ENCODE results near the gene AP2M1.

DNA sequence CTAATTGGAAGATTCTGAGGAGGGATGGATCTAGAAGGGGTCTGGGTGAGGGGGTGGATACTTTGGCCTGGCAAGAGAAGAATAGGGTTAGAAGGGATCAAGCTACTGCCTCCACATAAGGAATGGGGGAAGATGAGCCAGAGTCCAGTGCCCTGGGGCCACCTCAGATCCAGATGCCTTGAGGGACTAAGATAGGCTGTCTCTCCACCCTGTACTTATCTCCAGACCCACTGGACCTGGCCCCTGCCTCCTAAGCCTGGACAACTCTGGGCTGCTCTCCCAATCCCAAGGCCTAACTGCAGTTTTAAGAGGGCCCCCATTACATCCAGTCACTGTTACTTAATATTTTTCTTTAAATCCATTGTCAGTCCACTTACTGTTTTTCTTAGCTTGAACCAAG lies 17.4 kb upstream of the AP2M1 start:
- TF ChIP-seq, protein P1, sequence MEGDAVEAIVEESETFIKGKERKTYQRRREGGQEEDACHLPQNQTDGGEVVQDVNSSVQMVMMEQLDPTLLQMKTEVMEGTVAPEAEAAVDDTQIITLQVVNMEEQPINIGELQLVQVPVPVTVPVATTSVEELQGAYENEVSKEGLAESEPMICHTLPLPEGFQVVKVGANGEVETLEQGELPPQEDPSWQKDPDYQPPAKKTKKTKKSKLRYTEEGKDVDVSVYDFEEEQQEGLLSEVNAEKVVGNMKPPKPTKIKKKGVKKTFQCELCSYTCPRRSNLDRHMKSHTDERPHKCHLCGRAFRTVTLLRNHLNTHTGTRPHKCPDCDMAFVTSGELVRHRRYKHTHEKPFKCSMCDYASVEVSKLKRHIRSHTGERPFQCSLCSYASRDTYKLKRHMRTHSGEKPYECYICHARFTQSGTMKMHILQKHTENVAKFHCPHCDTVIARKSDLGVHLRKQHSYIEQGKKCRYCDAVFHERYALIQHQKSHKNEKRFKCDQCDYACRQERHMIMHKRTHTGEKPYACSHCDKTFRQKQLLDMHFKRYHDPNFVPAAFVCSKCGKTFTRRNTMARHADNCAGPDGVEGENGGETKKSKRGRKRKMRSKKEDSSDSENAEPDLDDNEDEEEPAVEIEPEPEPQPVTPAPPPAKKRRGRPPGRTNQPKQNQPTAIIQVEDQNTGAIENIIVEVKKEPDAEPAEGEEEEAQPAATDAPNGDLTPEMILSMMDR (conservative IDR thresholded peaks at IDR 0.05; ENCODE audit: low read length): no peak
- TF ChIP-seq EZH2phosphoT487 (IDR thresholded peaks at IDR 0.05; ENCODE audit: borderline replicate concordance): no peak
